ENCODE data around the gene FRYL. TPM values are rescaled to one million over a fixed set of nuclear protein-coding genes. Genes with fewer than 3 reads are reported as not detected.

The FRYL gene
- total and polyA plus RNA-seq, 2 of the 13 experiments (the other 11 are each of a cell fraction or from before 2014, with no cell fraction given) = 9.7 to 19.6 TPM

GRCh38 chr4:48779998-48780864, at the start of gene FRYL (continued):
- TF ChIP-seq SAFB2 (CRISPR knock-in tag; IDR thresholded peaks at IDR 0.05; ENCODE audit: borderline replicate concordance, low read depth) = no peak
- TF ChIP-seq IRF2 (CRISPR knock-in tag; IDR thresholded peaks at IDR 0.05) = no peak
- TF ChIP-seq DBP (CRISPR knock-in tag; IDR thresholded peaks at IDR 0.05; ENCODE audit: not compliant biosample characterization) = no peak
- TF ChIP-seq ZNF326 (CRISPR knock-in tag; IDR thresholded peaks at IDR 0.05; ENCODE audit: borderline replicate concordance) = no peak
- no peak for TF ChIP-seq NR2C2 (CRISPR knock-in tag; IDR thresholded peaks at IDR 0.05; ENCODE audit: borderline replicate concordance)
- TF ChIP-seq, protein P1, sequence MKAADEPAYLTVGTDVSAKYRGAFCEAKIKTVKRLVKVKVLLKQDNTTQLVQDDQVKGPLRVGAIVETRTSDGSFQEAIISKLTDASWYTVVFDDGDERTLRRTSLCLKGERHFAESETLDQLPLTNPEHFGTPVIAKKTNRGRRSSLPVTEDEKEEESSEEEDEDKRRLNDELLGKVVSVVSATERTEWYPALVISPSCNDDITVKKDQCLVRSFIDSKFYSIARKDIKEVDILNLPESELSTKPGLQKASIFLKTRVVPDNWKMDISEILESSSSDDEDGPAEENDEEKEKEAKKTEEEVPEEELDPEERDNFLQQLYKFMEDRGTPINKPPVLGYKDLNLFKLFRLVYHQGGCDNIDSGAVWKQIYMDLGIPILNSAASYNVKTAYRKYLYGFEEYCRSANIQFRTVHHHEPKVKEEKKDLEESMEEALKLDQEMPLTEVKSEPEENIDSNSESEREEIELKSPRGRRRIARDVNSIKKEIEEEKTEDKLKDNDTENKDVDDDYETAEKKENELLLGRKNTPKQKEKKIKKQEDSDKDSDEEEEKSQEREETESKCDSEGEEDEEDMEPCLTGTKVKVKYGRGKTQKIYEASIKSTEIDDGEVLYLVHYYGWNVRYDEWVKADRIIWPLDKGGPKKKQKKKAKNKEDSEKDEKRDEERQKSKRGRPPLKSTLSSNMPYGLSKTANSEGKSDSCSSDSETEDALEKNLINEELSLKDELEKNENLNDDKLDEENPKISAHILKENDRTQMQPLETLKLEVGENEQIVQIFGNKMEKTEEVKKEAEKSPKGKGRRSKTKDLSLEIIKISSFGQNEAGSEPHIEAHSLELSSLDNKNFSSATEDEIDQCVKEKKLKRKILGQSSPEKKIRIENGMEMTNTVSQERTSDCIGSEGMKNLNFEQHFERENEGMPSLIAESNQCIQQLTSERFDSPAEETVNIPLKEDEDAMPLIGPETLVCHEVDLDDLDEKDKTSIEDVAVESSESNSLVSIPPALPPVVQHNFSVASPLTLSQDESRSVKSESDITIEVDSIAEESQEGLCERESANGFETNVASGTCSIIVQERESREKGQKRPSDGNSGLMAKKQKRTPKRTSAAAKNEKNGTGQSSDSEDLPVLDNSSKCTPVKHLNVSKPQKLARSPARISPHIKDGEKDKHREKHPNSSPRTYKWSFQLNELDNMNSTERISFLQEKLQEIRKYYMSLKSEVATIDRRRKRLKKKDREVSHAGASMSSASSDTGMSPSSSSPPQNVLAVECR (CRISPR knock-in tag; IDR thresholded peaks at IDR 0.05; ENCODE audit: borderline replicate concordance) = 0 out of 2 replicates have a peak, but pooled peaks have one; percentile 4
- TF ChIP-seq EP300 (IDR thresholded peaks at IDR 0.05; ENCODE audit: low read depth in 2 of 2, low read length in 2 of 2) = no peak
- TF ChIP-seq EP300 (CRISPR knock-in tag; IDR thresholded peaks at IDR 0.05; ENCODE audit: borderline replicate concordance) = no peak
- TF ChIP-seq ZBTB25 (CRISPR knock-in tag; IDR thresholded peaks at IDR 0.05) = no peak
- TF ChIP-seq, protein P2, sequence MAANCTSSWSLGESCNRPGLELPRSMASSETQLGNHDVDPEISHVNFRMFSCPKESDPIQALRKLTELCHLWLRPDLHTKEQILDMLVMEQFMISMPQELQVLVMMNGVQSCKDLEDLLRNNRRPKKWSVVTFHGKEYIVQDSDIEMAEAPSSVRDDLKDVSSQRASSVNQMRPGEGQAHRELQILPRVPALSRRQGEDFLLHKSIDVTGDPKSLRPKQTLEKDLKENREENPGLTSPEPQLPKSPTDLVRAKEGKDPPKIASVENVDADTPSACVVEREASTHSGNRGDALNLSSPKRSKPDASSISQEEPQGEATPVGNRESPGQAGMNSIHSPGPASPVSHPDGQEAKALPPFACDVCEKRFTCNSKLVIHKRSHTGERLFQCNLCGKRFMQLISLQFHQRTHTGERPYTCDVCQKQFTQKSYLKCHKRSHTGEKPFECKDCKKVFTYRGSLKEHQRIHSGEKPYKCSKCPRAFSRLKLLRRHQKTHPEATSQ (CRISPR knock-in tag; IDR thresholded peaks at IDR 0.05; ENCODE audit: borderline replicate concordance) = no peak
- TF ChIP-seq CBFB (CRISPR knock-in tag; IDR thresholded peaks at IDR 0.05) = no peak
- peak; percentile 93 for TF ChIP-seq NFYC (CRISPR knock-in tag; IDR thresholded peaks at IDR 0.05)
- TF ChIP-seq ZNF883 (CRISPR knock-in tag; IDR thresholded peaks at IDR 0.05; ENCODE audit: not compliant biosample characterization) = no peak
- TF ChIP-seq ZNF709 (CRISPR knock-in tag; IDR thresholded peaks at IDR 0.05) = no peak
- no peak for TF ChIP-seq ZNF329 (CRISPR knock-in tag; IDR thresholded peaks at IDR 0.05; ENCODE audit: low read depth)
- no peak for TF ChIP-seq GLMP (CRISPR knock-in tag; IDR thresholded peaks at IDR 0.05; ENCODE audit: borderline replicate concordance)
- TF ChIP-seq ZNF564 (CRISPR knock-in tag; IDR thresholded peaks at IDR 0.05) = 0 out of 2 replicates have a peak, but pooled peaks have one; percentile 9
- no peak for TF ChIP-seq ZBTB20 (CRISPR knock-in tag; IDR thresholded peaks at IDR 0.05; ENCODE audit: borderline replicate concordance, low read depth)
- TF ChIP-seq ZNF678 (CRISPR knock-in tag; IDR thresholded peaks at IDR 0.05) = no peak
- no peak for TF ChIP-seq NFRKB (IDR thresholded peaks at IDR 0.05)

Measured in HepG2 (cell line).